CD4-positive, alpha-beta T cell treated with Interleukin-15 for 1 hour (primary cell): ENCODE measurements around the gene PKM.
"Not testable (repeated sequence)": the region's sequence is repeated elsewhere in the genome, so short reads cannot be mapped to it uniquely, and the experiment has no call there.

ENCODE experiments used
- DNase-seq: peaks from one replicate; pipeline ENCODE4 v3.0.0-alpha.2; 2020

Gene PKM

GRCh38 chr15:72174551-72175165, 56.3 kb downstream of the PKM start:
- no peak for DNase-seq

DNA sequence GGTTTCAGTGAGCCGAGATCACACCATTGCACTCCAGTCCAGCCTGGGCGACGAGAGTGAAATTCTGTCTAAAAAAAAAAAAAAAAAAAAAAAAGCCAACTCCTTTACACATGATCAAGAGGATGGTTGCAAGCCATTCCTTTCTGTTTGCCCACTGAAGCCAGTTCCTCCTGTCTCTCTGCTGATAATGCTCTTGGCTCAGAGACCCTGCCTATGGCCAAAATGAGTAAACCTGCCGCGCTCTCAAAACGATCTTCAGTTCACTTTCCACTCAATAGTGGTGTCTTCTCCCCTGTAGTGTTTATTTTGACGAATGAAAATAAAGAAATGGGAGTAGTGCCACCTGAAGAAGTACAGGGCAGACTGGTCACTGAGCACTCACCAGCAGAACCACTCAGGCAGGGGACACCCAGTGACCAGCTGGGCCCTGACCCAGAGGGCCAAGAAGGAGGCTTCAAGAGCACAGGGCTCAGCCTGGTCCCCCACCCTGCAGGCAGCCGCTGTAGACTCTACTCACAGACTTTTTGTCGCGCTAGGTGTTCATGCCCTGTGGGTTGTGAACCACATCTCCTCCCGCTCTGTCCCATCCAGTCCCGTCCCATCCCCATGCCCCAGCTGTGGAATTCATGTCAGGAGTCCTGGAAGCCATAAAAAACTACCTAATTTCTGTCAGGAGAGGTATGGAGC, 57.0 kb downstream of the PKM start:
- no peak for DNase-seq

GRCh38 chr15:72173401-72173800, 57.6 kb downstream of the PKM start:
- no peak for DNase-seq

DNA sequence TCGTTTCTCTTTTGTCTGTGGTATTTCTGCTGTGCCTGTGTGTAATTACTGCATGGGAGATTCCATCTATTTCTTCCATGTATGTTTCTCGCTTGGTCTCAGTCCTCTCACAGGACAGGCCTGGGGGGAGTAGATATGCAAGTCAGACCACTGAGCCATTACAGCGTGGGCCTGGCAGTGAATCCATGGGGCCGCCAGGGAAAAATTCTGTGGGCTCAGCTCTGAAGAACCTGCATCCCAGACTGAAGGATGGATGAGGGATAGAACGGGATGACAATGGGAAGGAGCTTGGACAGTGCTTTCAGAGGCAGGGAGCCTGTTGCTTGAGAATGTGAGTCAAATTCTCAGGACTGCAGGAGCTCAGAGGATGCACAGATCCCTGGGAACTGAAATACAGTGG, 58.2 kb downstream of the PKM start:
- DNase-seq = no peak

DNA sequence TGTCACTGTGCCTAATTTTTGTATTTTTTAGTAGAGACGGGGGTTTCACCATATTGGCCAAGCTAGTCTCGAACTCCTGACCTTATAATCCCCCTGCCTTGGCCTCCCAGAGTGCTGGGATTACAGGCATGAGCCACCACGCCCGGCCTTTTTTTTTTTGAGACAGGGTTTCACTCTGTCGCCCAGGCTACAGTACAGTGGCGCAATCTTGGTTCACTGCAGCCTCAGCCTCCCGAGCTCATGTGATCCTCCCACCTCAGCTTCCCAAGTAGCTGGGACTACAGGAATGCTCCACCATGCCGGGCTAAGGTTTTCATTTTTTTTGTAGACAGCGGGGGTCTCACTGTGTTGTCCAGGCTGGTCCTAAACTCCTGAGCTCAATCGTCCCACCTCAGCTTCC, 59.0 kb downstream of the PKM start:
- not testable (repeated sequence) for DNase-seq

- DNase-seq = no peak
Observed at GRCh38 chr15:72170691-72171090, 60.3 kb downstream of the PKM start.

DNA sequence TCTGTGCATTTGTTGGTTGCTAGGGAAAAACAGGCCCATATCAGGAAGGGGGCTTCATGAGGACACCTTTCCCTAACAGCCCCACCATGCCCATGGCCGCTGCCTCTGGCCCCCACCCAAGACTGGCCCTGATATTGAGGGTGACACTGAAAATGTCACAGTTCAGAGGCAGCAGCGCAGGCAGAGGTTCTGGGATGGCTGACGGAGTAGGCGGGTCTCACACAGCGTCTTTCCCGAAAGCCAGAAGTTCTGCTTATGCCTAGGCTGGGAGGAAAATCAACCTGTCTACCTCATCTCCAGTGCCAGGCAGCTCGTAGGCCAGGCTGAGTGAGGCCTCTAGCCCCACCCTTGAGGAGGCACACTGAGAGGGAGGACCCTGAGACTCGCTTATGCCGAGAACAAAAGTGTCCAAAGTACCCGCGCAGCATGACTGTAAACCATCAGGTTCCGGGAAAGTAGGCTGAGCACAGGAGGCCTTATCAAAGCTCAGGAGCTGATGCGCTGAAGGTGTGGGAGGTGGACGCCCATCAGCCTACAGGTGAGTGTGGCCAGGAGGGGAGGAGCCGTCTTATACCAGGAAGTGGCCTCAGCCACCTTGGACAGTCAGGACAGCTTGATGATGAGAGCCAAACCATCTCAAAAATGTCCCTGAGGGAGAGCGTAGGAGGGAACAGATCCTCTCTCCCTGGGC, 60.9 kb downstream of the PKM start:
- no peak for DNase-seq

DNA sequence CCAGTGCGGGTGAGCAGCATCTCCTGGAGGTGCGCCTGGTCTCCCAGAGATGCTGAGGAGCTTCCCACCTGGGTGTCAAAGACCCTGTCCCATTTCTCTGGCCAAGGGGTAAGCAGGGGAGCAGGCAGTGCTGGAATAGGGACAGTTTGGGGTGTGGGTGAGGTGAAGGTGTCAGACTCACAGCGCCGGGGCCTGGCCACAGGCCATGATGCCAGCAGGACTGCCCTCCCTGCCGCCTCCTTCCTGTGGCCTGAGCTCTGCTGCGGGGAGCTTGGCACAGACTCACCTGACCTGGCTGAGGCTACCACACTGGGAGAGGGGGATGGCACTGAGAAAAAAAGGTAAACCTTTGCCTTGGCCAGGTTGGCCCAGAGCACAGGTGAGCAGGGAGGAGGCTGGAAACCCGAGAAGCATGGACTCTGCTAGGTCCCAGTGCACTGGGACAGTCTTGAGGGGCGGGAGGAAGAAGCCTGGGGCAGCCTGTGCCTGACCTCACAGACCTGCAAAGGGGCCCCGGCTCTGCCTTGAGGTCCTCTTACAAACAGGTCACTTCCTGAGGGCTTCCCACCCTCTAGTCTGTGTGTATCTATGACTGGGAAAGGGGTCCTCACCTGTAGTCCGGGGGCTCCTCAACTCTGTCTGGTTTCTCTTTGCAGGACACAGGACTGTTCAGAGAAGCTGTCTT, 61.6 kb downstream of the PKM start:
- DNase-seq = no peak

DNA sequence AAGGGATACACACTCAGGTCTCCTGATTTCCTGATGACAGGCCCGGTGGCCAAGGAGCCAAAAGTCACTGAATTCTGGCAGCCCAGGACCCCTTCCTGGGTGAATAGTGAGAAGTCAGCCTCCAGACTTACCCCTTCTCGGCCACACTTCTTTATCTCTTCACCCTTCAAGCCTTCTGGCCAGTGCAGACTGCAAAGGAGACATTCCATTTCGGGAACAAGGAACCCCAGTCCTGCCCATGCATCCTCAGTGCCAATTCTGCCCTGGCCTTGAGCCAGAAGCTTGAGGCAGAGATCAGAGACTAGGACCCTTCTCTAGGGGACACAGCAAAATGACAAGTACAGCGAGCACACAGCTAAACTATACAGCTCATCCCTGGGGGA, 62.2 kb downstream of the PKM start:
- DNase-seq = no peak

DNA sequence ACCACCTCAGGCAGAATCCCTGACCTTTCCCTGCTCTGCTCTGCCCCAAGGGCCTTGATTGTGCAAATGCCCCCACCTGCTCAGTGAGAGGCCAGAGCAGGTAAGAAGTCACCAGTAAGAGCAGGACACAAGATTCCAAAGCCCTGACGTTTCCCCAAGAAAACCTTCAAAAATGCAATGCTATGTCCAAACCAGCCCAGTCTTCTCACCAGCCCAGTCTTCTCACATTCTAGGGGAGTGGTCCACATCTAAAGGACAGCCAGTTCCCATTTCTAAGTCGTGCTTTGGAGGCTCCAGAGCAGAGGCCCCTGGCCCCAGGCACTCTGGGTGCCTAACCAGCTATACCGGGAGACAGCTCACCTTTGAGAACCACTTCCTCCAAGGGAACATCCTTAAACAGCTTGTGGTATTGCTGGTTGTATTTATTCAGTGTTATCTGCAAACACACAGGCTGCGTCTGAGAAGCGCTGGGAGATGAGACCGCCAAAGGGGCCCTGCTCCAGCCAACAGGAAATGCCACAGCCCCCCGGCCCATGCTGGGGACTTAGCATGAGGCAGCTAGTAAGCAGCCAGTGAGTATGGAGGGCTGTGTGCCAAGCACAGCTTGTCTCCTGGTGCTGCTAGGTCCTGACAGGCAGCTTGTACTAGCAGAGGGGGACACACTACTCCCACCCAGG, 62.7 kb downstream of the PKM start:
- no peak for DNase-seq

DNA sequence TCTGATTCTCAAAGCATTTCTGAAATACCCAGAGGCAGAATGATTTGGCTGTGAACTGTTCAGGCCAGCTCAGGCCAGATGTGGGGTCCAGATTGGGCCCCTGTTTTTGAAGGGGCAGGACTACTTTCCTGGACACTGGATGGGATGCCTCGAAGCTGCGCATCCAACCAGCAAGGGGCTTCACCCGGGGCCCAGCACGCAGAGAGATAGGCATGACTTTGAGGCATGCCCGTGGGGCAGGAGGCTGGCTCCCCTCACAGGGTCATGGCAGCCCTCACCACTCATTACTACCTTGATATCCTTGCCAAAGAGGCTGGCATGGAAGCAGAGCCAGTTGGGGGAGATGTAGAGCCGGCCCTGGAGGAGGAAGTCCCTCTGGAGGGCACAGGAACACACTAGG, 63.5 kb downstream of the PKM start:
- no peak for DNase-seq

GRCh38 chr15:72166716-72167417, 64.1 kb downstream of the PKM start:
- no peak for DNase-seq

DNA sequence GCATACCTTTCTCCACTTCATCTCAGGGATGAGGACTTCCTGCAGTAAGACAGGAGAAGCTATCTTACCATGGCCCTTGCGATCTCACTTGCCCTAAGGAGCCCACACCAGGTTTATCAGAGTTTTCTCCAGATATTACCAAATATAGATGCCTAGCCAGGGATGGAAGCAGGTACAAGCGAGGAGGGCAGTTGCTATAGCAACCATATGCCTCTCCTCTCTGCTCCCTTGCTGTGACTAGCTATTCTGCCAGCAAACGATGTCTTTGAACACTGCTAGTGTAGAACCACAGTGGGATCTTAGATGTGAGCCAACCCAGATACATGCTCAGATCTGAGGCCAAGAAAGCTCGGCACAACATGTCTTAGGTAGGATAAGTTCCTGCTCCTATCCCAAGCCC, 67.3 kb downstream of the PKM start:
- DNase-seq = no peak

- no peak for DNase-seq
Observed at GRCh38 chr15:72162569-72162968, 68.4 kb downstream of the PKM start.

DNA sequence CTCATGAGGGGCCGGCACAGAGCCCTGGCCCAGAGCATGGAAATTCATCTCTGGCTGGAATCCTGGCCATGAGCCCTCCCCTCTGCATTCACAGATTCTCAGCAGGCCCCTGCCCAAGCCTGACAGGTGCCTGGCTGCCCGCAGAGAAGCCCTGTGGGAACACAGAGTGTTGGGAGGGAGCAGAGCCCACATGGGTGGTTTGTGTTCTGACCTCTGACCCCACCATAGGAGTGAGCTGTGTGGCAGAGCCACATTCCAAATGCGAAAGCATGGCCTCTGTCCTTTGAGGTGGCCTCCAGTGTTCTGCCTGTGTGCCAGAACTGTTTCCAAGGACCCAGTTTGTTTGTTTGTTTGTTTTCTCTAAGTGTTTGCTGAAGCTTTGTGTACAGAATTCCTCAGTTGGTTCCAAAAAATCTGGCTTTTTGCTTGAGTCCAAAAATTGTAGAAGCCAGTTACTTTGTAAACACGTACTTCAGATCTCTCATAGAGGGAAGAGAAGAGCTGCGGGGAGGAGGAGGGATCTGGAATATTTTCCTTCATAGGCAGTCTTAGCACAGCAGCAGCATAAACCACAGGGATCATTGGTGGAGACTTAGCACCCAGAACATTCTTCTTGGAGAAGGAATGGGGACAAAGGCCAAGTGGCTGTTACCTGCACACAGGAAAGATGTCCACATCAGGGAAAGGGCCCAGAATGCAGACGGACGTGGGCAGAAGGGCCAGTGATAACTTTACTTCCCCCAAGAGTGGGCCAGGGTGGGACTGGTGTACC, 69.4 kb downstream of the PKM start:
- no peak for DNase-seq

- DNase-seq = no peak
Observed at GRCh38 chr15:72160696-72161245, 70.2 kb downstream of the PKM start.

DNA sequence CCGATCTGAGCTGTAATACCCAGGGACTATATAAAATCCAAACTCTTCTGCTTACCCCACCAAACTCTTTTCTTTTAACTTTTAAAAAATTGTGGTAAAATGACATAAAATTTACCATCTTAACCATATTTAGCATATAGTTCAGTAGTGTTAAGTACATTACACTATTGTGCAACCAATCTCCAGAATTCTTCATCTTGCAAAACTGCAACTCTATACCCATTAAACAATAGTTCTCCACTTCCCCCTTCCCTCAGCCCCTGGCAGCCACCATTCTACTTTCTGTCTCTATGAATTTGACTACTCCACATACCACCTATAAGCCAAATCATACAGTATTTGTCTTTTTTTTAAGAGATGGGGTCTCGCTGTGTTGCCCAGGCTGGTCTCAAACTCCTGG, 74.1 kb downstream of the PKM start:
- DNase-seq = no peak

GRCh38 chr15:72155635-72156616, 75.1 kb downstream of the PKM start:
- DNase-seq = peak; percentile 73

GRCh38 chr15:72155003-72155621, 75.9 kb downstream of the PKM start:
- no peak for DNase-seq

- DNase-seq = no peak
Observed at GRCh38 chr15:72154316-72154715, 76.7 kb downstream of the PKM start.
